HEK293 (cell line): ENCODE data around the gene MIEN1.

Experiments used
- CTCF ChIA-PET: fragments of 350-600 bp; formaldehyde crosslinking; extraction: SDS; loops from one replicate; lab custom pipeline; 2021; ENCODE audit warnings: antibody characterized with exemption; lab: Yijun Ruan, JAX
- POLR2A ChIA-PET: fragments of 300-600 bp; formaldehyde crosslinking; extraction: SDS; loops from one replicate; lab custom pipeline; 2020; ENCODE audit warnings: antibody characterized with exemption, inconsistent platforms; lab: Yijun Ruan, JAX
- H3K27ac ChIP-seq: fragments of 200-500 bp; sonication (Bioruptor generic); 2 replicates; pipeline ENCODE4 v1.5.1; 2014; ENCODE audit warnings: low read depth, low read length, control low read depth, inconsistent platforms; ENCODE audit errors: extremely low read depth
- H3K36me3 ChIP-seq, 2 experiments: fragments of 200-500 bp in 1 of 2; sonication (Bioruptor generic) in 1 of 2; 1 replicate in 1 of 2; 2 replicates in 1 of 2; pipeline ENCODE4 v1.5.1; 2014 to 2017; ENCODE audit warnings: inconsistent platforms in 2 of 2, low read length in 2 of 2; ENCODE audit not compliant: control insufficient read depth in 2 of 2, insufficient read depth in 1 of 2
- H3K4me1 ChIP-seq: fragments of 200-500 bp; sonication (Bioruptor generic); 2 replicates; pipeline ENCODE4 v1.5.1; 2014; ENCODE audit warnings: mild to moderate bottlenecking, low read length, inconsistent platforms; ENCODE audit not compliant: control insufficient read depth, insufficient read depth
- H3K4me3 ChIP-seq: 2 replicates; pipeline ENCODE4 v1.5.1; 2011; ENCODE audit warnings: low read depth, mild to moderate bottlenecking, control low read depth, low read length, moderate library complexity
- H3K9me3 ChIP-seq: fragments of 200-500 bp; sonication (Bioruptor generic); 2 replicates; pipeline ENCODE4 v1.5.1; 2014; ENCODE audit warnings: low read depth, low read length, inconsistent platforms; ENCODE audit not compliant: control insufficient read depth, insufficient read depth
- ATF2 ChIP-seq: fragments of 450-650 bp; formaldehyde crosslinking; IDR thresholded peaks from 2 replicates; pipeline ENCODE4 v1.5.1; 2016; ENCODE audit warnings: missing biosample characterization, missing genetic modification characterization, low read depth
- BCL11B ChIP-seq: fragments of 450-650 bp; formaldehyde crosslinking; IDR thresholded peaks from 2 replicates; pipeline ENCODE4 v1.5.1; 2016; ENCODE audit warnings: low read depth, missing biosample characterization, missing genetic modification characterization
- FEZF1 ChIP-seq: fragments of 450-650 bp; formaldehyde crosslinking; IDR thresholded peaks from 2 replicates; pipeline ENCODE4 v1.5.1; 2016; ENCODE audit warnings: missing biosample characterization, missing genetic modification characterization
- SP2 ChIP-seq: fragments of 450-650 bp; formaldehyde crosslinking; IDR thresholded peaks from 2 replicates; pipeline ENCODE4 v1.5.1; 2016; ENCODE audit warnings: missing biosample characterization, missing genetic modification characterization
- ZBTB20 ChIP-seq: fragments of 450-650 bp; formaldehyde crosslinking; IDR thresholded peaks from 2 replicates; pipeline ENCODE4 v1.5.1; 2016; ENCODE audit warnings: missing biosample characterization, missing genetic modification characterization
- ZBTB48 ChIP-seq: fragments of 450-650 bp; formaldehyde crosslinking; IDR thresholded peaks from 2 replicates; pipeline ENCODE4 v1.5.1; 2016; ENCODE audit warnings: missing biosample characterization, missing genetic modification characterization
- ZNF146 ChIP-seq: fragments of 450-650 bp; formaldehyde crosslinking; IDR thresholded peaks from 2 replicates; pipeline ENCODE4 v1.5.1; 2016; ENCODE audit warnings: missing biosample characterization, missing genetic modification characterization
- ZNF155 ChIP-seq: fragments of 450-650 bp; formaldehyde crosslinking; IDR thresholded peaks from 2 replicates; pipeline ENCODE4 v1.5.1; 2016; ENCODE audit warnings: missing biosample characterization, missing genetic modification characterization
- ZNF274 ChIP-seq, 2 experiments: fragments of 200-500 bp in 1 of 2; fragments of 450-650 bp in 1 of 2; sonication (Bioruptor generic) in 1 of 2; formaldehyde crosslinking in 1 of 2; IDR thresholded peaks; 2 replicates each; pipeline versions ENCODE4 v1.5.1 to v1.6.1; 2014 to 2016; ENCODE audit warnings: borderline replicate concordance in 1 of 2, inconsistent platforms in 1 of 2, low read length in 1 of 2, missing biosample characterization in 1 of 2, missing genetic modification characterization in 1 of 2
- ZNF362 ChIP-seq: fragments of 450-650 bp; formaldehyde crosslinking; IDR thresholded peaks from 2 replicates; pipeline ENCODE4 v1.5.1; 2016; ENCODE audit warnings: missing biosample characterization, missing genetic modification characterization
- ZNF394 ChIP-seq: fragments of 450-650 bp; formaldehyde crosslinking; IDR thresholded peaks from 2 replicates; pipeline ENCODE4 v1.5.1; 2016; ENCODE audit warnings: missing biosample characterization, missing genetic modification characterization, mild to moderate bottlenecking, moderate library complexity, borderline replicate concordance
- ZNF433 ChIP-seq: fragments of 450-650 bp; formaldehyde crosslinking; IDR thresholded peaks from 2 replicates; pipeline ENCODE4 v1.5.1; 2016; ENCODE audit warnings: missing biosample characterization, missing genetic modification characterization, low read depth
- ZNF48 ChIP-seq: fragments of 450-650 bp; formaldehyde crosslinking; IDR thresholded peaks from 2 replicates; pipeline ENCODE4 v1.5.1; 2016; ENCODE audit warnings: missing biosample characterization, missing genetic modification characterization
- ZNF488 ChIP-seq: fragments of 450-650 bp; formaldehyde crosslinking; IDR thresholded peaks from 2 replicates; pipeline ENCODE4 v1.5.1; 2016; ENCODE audit warnings: missing biosample characterization, missing genetic modification characterization
- ZNF513 ChIP-seq: fragments of 450-650 bp; IDR thresholded peaks from 2 replicates; pipeline ENCODE4 v1.5.1; 2018; ENCODE audit warnings: missing biosample characterization, missing genetic modification characterization
- ZNF530 ChIP-seq: fragments of 450-650 bp; formaldehyde crosslinking; IDR thresholded peaks from 2 replicates; pipeline ENCODE4 v1.5.1; 2016; ENCODE audit warnings: low read depth, missing biosample characterization, missing genetic modification characterization
- ZNF544 ChIP-seq: fragments of 450-650 bp; formaldehyde crosslinking; IDR thresholded peaks from 2 replicates; pipeline ENCODE4 v1.5.0; 2017; ENCODE audit warnings: missing biosample characterization, missing genetic modification characterization
- ZNF610 ChIP-seq: fragments of 450-650 bp; formaldehyde crosslinking; IDR thresholded peaks from 2 replicates; pipeline ENCODE4 v1.5.1; 2016; ENCODE audit warnings: missing biosample characterization, missing genetic modification characterization, borderline replicate concordance
- ZNF768 ChIP-seq: fragments of 450-650 bp; formaldehyde crosslinking; IDR thresholded peaks from 2 replicates; pipeline ENCODE4 v1.5.1; 2018; ENCODE audit warnings: missing biosample characterization, mild to moderate bottlenecking, missing genetic modification characterization
- ZSCAN18 ChIP-seq: fragments of 450-650 bp; formaldehyde crosslinking; IDR thresholded peaks from 2 replicates; pipeline ENCODE4 v1.5.1; 2016; ENCODE audit warnings: missing biosample characterization, missing genetic modification characterization
- ZSCAN30 ChIP-seq: fragments of 450-650 bp; IDR thresholded peaks from 2 replicates; pipeline ENCODE4 v1.5.1; 2018; ENCODE audit warnings: missing biosample characterization, mild to moderate bottlenecking, missing genetic modification characterization, moderate library complexity

The MIEN1 gene

GRCh38 chr17:39777534-39778365 lies 47.4 kb upstream of the MIEN1 start:
- POLR2A ChIA-PET = no interaction called here
- CTCF ChIA-PET = interaction anchor here (0.5 to 1.2 kb wide), 3 partner anchors 36 to 143 kb away, joined by 3 to 5 read pairs (median 3); no protein-coding TSS in a partner anchor
- no peak overlapping the region for H3K27ac ChIP-seq
- no peaks in the 10 kb centered on the region for H3K36me3 ChIP-seq
- H3K4me3 ChIP-seq = no peak overlapping the region
- peaks cover 4% of the 10 kb centered on the region for H3K4me1 ChIP-seq
- H3K9me3 ChIP-seq = no peaks in the 10 kb centered on the region
- no peak for TF ChIP-seq ZBTB48 (tag by site-specific recombination)
- TF ChIP-seq FEZF1 (tag by site-specific recombination) = no peak
- TF ChIP-seq ZSCAN30 (tag by site-specific recombination) = no peak
- TF ChIP-seq ZNF433 (tag by site-specific recombination) = no peak
- no peak for TF ChIP-seq SP2 (tag by site-specific recombination)
- TF ChIP-seq ZNF274 (IDR thresholded peaks at IDR 0.05; ENCODE audit: low read length) = no peak
- no peak for TF ChIP-seq ZNF274 (tag by site-specific recombination; IDR thresholded peaks at IDR 0.05; ENCODE audit: borderline replicate concordance)
- no peak for TF ChIP-seq ZSCAN18 (tag by site-specific recombination)
- TF ChIP-seq ZNF488 = no peak
- TF ChIP-seq ZBTB20 = no peak
- TF ChIP-seq, all 188 proteins: peak for 0

GRCh38 chr17:39776252-39776651 lies 45.9 kb upstream of the MIEN1 start:
- TF ChIP-seq ZNF155 (tag by site-specific recombination) = no peak
- no peak for TF ChIP-seq ZNF544
- TF ChIP-seq ZNF394 = no peak
- TF ChIP-seq BCL11B (tag by site-specific recombination) = no peak
- TF ChIP-seq ZNF610 = no peak
- no peak for TF ChIP-seq ZNF530 (tag by site-specific recombination)
- no peak for TF ChIP-seq ZNF146 (tag by site-specific recombination)
- TF ChIP-seq ZNF513 (tag by site-specific recombination) = no peak
- TF ChIP-seq ZNF362 = no peak
- no peak for TF ChIP-seq ZNF768 (tag by site-specific recombination)
- no peak for TF ChIP-seq ATF2 (tag by site-specific recombination)
- TF ChIP-seq ZNF48 (tag by site-specific recombination) = no peak
- TF ChIP-seq, all 188 proteins: peak for 0
- CTCF ChIA-PET = interaction anchor here (1.8 kb wide), 1 partner anchor 46 kb away, joined by 6 read pairs; the partner anchor contains the start of gene MIEN1
- no peak overlapping the region for H3K4me3 ChIP-seq
- no peak overlapping the region for H3K27ac ChIP-seq
- H3K36me3 ChIP-seq = no peaks in the 10 kb centered on the region
- H3K4me1 ChIP-seq = peaks cover 5% of the 10 kb centered on the region
- POLR2A ChIA-PET = no interaction called here
- no peaks in the 10 kb centered on the region for H3K9me3 ChIP-seq
